Stimulated activated CD8-positive, alpha-beta memory T cell treated with anti-CD3 and anti-CD28 coated beads, Interleukin-12 subunit alpha, Interleukin-12 subunit beta, amount 100 ng/mL, for 24 hours (primary cell): Measurements from ENCODE around the gene DNM1L.
"Not testable (repeated sequence)": the region's sequence is repeated elsewhere in the genome, so short reads cannot be mapped to it uniquely, and the experiment has no call there.

Source experiments
- DNase-seq: peaks from one replicate; pipeline ENCODE4 v3.0.0-alpha.2; 2020; ENCODE audit errors: extremely low read depth

Gene DNM1L

DNA sequence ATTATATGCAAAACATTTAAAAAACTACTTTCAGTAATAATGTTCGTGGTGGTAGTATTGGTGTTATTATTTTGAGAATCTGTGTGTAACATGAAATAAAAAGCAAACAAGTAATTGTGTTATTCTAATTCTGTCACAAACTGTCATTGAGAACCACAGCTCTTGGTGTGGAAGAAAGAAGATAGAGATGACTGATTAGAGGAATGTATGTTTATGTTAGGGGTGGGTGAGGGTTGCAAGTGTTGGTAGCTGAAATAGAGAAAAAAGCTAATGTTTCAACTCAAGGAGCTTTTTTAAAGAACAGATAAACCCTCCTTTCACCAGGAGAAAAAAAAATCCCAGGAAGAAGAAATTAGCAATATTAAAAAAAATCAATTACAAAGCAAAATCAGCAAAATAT, 18.3 kb downstream of the DNM1L start:
- DNase-seq: no peak

DNA sequence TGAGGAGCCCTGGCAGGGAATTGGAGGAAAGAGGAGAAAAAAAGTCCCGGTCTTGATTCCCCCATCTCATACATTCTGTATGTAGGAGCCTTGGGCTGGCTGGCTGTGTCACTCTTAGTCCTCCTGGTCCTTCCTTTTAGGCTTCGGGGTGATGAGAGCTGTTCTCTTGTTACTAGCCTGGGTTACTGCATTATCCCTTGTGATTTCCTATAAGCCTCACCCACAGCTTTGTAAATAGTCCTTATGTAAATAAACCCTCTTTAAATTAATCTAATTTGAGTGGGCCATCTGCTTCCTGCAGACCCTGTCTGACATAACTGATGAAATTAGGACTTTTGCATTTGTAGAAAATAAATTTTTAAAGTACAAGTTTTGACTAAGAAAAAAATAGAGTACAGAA, 19.2 kb downstream of the DNM1L start:
- no peak for DNase-seq

DNA sequence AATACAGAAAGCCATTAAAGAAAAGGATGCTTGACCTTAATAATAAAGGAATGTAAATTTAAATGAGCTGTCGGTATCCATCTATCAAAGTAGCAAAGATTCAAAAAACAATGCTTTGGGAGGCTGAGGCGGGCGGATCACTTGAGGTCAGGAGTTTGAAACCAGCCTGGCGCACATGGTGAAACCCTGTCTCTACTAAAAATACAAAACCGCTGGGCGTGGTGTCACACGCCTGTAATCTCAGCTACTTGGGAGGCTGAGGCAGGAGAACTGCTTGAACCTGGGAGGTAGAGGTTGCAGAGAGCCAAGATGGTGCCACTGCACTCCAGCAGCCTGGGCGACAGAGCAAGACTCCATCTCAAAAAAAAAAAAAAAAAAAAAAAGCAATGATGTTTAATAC, 20.3 kb downstream of the DNM1L start:
- not testable (repeated sequence) for DNase-seq

DNA sequence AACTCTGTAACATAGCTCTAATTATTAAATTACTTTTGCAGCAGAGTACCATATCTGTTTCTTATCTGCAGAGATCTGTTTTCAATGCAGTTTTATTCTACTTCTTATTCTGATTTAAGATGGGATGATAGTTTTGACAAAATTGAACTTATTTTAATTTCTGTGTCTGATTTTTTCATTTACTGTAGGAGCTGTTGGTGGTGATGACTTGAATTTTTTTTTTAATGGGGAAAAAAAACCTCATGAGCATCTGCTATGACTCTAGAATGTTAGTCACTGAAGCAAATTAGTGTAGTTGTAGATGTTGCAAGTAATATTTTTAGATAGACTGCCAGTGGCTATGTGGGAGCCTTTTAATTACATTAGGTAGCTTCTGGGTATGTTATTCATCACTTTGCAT, 23.4 kb downstream of the DNM1L start:
- DNase-seq: no peak

DNA sequence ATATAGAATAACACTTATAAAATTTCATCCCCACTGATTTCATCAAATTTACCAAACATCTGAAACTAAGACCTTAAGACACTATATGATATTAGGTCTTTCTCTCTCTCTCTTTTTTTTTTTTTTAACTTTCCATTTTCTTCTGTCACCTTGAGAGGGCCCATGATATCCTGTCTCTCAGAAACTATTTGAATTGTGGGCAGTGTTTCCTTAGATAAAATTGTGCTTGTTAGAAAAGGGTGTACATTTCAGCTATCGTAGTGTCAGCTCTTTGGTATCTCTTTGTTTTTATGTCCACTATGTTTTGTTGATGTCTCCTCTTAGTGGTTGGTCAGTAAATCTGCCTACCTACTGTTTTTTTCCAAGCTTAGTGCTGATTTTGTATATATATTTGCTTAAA, 23.8 kb downstream of the DNM1L start:
- DNase-seq: no peak

DNA sequence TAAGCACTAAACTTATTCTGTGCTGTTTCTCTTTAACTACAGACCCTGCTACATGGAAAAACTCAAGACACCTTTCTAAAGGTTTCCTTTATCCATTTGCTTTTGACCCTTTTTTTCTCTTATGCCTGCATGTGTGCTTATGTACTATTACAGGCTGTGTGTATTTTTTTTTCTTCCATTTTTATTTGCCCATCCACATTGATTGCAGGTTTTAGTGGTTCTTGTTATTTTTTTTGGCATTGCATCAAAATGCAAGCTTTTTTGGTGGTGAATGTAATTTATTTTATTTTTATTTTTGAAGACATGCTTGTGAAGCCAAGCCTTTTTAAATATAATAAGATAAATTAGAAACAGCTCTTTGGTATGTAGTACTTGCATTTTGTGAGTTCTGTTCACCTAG, 26.7 kb downstream of the DNM1L start:
- no peak for DNase-seq

DNA sequence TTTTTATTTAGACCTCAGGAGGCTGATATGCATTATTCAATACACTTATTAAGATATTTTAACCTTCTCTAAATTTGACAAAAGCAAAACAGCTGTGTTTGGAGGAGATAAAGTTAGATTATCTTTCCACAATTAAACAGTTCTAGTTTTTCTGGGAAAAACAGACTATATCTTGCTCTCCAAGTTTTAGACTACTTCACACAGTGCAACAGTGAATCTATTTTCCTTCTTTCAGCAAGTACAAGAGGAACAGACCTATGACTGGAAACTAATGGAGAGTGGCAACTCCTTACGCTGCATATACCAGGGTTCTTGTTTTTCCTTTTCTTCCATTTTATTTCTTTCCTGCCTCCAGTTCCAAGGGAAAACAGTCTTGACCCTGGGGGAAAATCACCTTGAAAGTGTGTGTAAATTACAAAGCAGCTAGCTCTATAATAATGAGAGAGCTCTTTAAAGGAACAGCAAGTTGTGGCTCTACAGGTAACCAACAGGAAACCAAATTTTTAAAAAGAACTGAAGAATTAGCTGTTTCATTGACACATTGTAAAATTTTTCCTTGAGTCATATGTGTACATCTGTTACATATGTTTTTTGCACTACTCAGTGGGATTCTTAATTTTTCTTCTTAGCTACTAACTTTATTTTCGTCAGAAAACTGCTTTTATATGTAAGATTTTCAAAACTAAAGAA, 27.4 kb downstream of the DNM1L start:
- no peak for DNase-seq

DNA sequence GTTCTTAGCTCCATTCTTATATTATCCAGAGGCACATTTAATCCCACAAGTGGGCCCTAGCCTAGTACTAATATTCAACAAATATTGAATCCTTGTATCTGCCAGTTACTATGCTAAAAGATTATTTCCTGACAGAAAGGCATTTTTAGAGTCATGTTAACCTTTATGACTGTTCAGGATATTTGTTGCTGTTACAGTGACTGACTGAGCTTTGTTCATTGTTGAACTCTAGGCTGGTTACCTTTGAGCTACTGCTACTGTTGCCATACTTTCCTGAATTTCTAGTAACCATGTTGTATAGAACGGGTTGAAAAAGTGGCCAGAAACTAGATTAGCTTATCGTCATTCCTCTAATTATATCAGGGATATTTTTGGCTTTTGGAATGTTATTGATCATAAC, 29.8 kb downstream of the DNM1L start:
- no peak for DNase-seq

DNA sequence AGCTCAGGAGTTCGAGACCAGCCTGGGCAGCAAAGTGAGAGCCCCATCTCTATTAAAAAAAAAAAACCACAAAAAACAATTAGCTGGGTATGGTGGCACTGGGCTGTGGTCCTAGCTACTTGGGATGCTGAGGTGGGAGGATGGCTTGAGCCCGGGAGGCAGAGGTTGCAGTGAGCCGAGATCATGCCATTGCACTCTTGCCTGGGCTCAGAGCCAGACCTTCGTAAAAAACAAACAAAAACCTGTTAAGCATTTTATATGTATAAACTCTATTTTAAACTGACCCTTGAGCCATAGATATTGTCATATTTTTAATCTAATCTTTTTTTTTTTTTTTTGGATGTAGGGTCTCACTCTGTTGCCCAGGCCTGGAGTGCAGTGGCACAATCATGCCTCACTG, 35.7 kb downstream of the DNM1L start:
- no peak for DNase-seq

DNA sequence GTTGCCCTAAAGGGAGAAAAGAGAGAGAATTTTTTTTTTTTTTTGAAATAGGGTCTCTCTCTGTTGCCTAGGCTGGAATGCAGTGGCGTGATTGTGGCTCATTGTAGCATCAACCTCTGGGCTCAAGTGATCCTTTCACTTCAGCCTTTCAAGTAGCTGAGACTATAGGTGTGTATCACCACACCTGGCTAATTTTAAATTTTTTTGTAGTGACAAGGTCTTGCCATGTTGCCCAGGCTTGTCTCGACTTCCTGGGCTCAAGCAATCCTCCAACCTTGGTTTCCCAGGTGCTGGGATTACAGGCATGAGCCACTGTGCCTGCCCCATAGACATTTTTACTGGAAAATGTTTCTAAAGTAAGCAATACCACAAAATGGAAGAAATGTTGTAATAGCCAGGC, 39.8 kb downstream of the DNM1L start:
- DNase-seq: no peak

DNA sequence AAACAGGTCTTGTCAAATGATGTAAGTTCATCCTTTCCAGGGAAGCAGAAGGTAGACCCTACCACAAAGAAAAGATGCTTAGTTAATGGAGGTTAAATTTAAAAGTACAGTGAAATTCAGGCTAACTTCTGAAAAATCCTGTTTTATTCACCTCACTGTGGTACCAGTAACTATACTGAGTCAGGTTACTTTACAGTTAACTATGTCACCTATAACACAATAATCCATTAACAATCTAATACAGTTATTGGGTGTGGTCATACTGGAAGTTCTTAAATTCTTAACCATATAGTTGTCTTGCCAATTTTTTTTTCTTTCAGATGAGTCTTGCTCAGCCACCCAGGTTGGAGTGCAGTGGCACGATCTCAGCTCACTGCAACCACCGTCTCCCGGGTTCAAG, 46.2 kb downstream of the DNM1L start:
- not testable (repeated sequence) for DNase-seq

DNA sequence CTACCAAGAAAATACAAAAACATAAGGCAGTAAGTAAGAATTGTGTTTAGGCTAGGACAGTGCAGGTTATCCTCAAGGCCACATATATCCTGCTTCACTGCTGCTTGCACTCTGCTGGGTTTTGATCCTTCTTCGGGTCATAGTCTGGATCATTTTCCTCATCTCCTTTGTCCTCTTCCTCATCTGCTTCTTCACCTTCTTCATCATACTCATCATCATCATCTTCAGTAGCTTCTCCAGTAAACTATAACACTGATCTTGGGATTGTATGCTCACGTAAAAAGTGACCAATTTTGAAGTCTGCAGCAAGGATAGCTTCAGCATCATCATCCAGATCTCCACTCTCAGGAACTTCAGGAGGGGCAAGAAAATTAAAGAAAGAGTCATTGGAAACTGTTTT, 47.2 kb downstream of the DNM1L start:
- DNase-seq: no peak

DNA sequence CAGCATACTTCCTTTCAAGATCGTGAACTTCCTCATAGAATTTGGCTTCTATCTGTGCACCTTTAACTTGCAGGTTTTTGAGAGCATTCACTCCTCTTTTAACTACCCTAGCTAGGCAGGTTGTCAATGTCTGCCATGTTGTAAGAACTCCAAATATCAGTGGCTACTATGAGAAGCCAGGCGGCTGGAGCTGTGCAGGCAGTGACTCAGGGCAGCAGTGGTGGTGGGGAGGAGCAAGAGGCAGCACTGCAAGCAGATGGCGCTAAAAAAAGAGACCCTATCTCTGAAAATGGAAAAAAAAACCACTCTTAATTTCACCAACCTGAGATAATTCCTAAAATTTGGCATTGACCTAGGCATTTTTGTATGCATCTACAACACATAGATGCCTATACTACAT, 48.1 kb downstream of the DNM1L start:
- DNase-seq: no peak

DNA sequence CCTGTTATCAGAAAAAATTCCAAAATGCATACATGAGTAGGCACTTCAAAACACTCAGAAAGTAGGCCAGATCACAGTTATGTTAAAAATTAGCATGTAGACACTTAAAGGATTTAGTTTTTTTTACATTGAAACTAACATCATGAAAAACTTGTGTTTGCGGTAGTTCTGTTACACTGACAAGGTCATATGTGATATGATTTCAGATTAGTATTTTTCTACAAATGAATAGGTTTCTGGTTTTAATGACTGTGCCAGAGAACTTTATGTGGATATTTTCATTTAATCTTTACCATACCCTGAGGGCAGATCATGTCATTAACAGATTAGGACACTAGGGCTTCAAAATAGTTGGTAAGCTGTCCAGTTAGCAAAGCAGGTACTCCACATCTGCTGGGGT, 55.9 kb downstream of the DNM1L start:
- DNase-seq: no peak

DNA sequence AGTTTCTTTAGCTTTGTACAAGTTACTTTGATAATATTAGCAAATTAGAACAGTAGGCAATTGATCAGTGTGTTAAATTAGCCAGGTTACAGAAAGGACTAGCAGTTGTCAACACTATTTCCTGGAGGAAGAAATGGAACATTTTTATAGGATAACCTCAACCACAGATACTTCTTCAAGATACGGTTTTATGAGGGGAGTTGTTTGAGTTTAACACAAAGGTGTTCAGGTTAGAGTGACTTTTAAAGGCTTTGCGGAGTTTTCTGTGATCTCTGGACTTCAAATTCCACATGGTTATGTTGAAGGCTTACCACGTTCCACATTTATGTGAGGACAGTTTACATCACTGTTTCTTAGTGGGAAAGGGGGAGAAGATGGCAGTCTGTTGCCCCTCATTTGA, 57.3 kb downstream of the DNM1L start:
- no peak for DNase-seq

DNA sequence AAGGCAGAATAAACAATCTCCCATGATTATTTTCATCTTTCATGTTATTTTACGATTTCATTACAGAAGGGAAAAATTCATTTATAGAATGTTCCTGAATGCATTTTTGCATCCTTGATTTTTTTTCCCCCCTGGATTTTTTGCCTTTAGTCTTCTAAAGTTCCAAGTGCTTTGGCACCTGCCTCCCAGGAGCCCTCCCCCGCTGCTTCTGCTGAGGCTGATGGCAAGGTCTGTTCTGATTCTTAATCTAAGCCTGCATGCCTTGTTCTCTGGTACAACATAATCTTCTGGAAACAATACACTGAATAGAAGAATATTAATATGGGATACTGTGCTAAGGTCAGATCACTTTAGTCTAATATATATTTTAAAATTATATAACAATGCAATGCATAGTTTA, 58.6 kb downstream of the DNM1L start:
- DNase-seq: no peak

DNA sequence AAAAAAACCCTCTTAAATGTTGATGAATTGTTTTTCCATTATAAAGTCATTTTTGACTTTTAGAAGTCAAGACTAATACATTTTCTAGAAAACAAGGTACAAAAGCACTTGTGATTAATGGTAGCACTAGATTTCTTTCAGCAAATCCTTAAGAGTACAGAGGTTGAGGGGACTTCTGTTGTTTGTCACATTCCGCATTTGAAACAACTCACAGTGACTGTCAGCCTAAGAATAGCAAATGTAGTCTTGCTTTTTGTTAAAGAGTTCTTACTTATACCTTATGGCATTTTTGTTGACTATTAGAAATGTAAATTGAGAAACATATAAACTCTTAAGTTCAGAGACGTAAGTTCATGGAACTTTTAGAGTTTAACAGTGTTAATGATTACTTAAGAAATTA, 60.2 kb downstream of the DNM1L start:
- no peak for DNase-seq

DNA sequence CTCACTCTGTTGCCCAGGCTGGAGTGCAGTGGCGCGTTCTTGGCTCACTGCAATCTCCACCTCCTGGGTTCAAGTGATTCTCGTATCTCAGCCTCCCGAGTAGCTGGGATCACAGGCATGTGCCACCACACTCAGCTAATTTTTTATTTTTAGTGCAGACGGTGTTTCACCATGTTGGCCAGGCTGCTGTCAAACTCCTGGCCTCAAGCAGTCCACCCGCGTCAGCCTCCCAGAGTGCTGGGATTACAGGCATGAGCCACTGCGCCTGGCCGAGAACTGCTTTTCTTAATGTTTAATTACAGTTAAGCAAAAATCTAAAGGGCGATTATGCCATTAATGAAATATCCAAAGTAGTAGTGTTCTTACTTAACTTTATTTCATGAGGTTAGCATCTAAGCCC, 63.0 kb downstream of the DNM1L start:
- DNase-seq: no peak

DNA sequence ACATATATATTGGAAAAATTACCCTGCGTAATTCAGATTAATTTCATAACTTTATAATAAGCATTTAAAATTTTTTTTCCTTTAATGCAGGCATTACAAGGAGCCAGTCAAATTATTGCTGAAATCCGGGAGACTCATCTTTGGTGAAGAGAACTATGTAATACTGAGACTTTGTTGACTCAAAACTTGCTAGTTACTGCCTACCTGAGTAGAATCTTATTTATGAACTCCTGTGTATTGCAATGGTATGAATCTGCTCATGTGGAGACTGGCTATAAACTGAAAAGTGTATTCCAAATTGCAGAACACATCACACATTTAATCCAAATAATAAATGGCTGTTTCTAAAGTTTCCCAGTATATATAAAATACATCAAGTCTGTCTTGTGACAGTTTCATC, 64.2 kb downstream of the DNM1L start:
- no peak for DNase-seq

DNA sequence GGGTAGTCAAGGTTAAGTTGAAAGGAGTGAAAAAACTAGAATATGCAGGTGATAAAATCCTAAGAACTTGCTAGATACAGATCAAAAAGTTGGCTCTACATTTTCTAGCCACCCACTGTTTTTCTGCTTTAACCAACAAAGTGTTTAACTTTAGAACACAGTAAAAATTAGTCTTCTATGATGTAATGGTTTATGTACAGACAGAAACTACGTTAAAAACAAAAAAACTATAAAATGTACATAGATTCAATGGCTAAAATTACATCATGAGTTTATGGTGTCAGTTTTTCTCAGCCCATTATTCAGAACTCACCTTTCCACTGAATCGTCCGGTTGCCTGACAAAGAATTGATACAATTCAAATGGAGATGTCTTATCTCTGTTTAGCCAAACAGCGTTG, 74.5 kb downstream of the DNM1L start:
- DNase-seq: no peak

DNA sequence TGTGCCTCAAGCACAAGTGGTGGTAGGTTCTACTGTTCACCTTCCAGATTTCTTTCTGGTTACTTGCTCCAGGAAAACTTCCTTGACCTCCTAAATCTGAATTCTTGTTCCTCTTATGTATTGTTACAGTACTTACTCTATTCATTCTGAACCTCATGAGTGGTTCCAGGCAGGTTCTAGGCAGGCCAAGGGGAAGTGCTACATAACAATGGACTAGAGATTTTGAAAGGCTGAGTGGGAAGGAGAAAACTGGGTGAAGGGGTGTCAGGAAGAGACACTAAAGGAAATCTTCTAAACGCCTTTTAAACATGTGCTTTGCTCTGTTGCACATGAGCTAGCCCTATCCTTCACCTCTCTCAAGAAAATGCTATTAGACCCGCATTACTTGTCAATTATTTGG, 75.0 kb downstream of the DNM1L start:
- no peak for DNase-seq

DNA sequence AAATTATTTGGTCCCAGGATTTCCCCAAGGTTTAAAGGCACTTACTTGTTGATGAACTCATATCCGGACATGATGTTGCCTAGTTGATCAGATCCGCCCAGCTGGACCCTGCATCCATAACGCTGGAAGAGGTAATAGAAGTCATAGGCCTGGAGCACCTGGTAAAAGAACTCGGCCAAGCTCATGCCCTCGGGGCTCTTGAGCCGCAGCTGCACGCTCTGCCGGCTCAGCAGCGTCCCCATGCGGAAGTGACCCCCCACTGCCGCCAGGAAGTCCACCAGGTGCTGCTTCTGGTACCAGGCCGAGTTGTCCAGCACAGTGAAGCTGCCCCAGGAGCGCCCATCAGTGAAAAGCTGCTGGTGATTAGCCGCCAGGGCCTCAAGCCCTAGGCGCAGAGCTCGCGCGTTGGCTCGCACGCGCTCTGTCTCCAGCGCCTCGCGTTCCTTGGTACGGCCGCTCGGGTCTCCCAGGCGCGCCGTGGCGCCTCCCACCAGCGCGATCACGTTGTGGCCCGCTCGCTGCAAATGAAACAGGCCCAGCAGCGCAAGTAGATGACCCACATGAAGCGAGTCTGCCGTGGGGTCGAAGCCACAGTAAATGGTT, 76.1 kb downstream of the DNM1L start:
- DNase-seq: peak; percentile 33

DNA sequence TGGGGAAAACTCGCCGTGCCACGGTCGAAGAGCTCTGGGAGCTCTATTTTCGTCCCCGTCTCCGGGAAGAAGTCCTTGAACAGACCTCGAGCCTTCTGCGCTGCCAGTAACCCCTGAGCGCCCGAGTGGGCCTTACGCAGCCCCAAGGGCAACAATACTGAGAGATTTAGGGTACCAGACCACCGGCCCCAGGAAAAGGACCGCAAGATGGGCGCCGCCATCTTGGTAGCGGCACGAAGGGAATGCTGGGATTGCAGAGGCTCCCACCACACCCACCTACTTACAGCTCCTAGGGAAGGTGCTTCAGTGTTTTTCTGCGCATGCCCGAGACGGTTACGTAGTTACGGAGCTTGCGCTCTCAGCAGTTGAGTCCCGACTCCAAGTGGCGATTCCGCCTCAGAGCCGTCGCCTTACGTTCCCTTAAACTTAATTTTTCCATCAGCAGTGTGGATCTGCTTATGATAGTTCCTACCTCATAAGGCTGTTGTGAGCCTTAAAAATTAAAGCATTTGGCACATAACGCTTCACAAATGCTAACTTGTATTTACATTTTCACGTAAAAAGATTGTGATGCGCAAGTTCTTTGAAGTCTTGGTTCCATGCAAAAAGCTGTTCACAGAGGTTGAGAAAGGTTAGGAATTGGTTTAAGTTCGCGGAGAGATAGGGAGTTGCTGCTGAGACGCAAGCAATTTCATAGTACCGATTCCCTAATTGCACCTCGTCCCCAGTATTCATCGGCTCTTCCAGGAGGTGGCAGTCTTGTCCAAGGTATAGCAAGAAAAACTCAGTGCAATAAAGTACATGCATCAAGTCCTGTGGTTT, 76.8 kb downstream of the DNM1L start, which contains the start of gene YARS2:
TSS of gene YARS2 (minus strand) at position 244 of the 822 bp plus-strand sequence. CDS start at position 221, 23 bp downstream.
- DNase-seq: peak; percentile 75
